GM18526 (cell line): ENCODE results near the gene ARHGAP18.

Source experiments
- POLR2A ChIP-seq: IDR thresholded peaks from 3 replicates; pipeline ENCODE4 v1.6.1; 2011; ENCODE audit not compliant: insufficient read length; ENCODE audit errors: extremely low read depth

The ARHGAP18 gene

GRCh38 chr6:129709769-129710449, at the start of gene ARHGAP18:
Gene ARHGAP18, minus strand, starts transcription at chr6:129710177. Its CDS starts 41 bp downstream, at chr6:129710136.
- TF ChIP-seq POLR2A, result peak; percentile 60

GRCh38 chr6:129755787-129756186, 45.8 kb upstream of the ARHGAP18 start:
- TF ChIP-seq POLR2A, result no peak

- no peak for TF ChIP-seq POLR2A
Measured at GRCh38 chr6:129754750-129755149, 44.8 kb upstream of the ARHGAP18 start.

- TF ChIP-seq POLR2A, result no peak
Measured at GRCh38 chr6:129753422-129753821, 43.4 kb upstream of the ARHGAP18 start.

GRCh38 chr6:129751384-129751783, 41.4 kb upstream of the ARHGAP18 start:
- no peak for TF ChIP-seq POLR2A

GRCh38 chr6:129750360-129750759, 40.4 kb upstream of the ARHGAP18 start:
- no peak for TF ChIP-seq POLR2A

- TF ChIP-seq POLR2A, result no peak
Measured at GRCh38 chr6:129749749-129750120, 39.8 kb upstream of the ARHGAP18 start.

- TF ChIP-seq POLR2A, result no peak
Measured at GRCh38 chr6:129748901-129749748, 39.1 kb upstream of the ARHGAP18 start.

- peak; percentile 30 for TF ChIP-seq POLR2A
Measured at GRCh38 chr6:129748212-129748900, 38.4 kb upstream of the ARHGAP18 start.

- no peak for TF ChIP-seq POLR2A
Measured at GRCh38 chr6:129747588-129748112, 37.7 kb upstream of the ARHGAP18 start.

- no peak for TF ChIP-seq POLR2A
Measured at GRCh38 chr6:129744880-129745237, 34.9 kb upstream of the ARHGAP18 start.

GRCh38 chr6:129744201-129744879, 34.4 kb upstream of the ARHGAP18 start:
- TF ChIP-seq POLR2A, result no peak

GRCh38 chr6:129740013-129740412, 30.0 kb upstream of the ARHGAP18 start:
- no peak for TF ChIP-seq POLR2A

GRCh38 chr6:129736105-129736504, 26.1 kb upstream of the ARHGAP18 start:
- no peak for TF ChIP-seq POLR2A

GRCh38 chr6:129733290-129733689, 23.3 kb upstream of the ARHGAP18 start:
- no peak for TF ChIP-seq POLR2A
